ENCODE results near the gene POLK. TPM values are rescaled to one million over a fixed set of nuclear protein-coding genes. Genes with fewer than 3 reads are reported as not detected.
A peak's percentile ranks its signal among the peaks of the same experiment; 100 is the strongest.

The POLK gene
- total and polyA plus RNA-seq, 2 of the 13 experiments (the other 11 are each of a cell fraction or from before 2014, with no cell fraction given), result 8.6 to 11.7 TPM

- TF ChIP-seq FUBP1 (CRISPR knock-in tag; IDR thresholded peaks at IDR 0.05; ENCODE audit: borderline replicate concordance) (no peak), ARNTL (CRISPR knock-in tag; IDR thresholded peaks at IDR 0.05) (no peak), DDIT3 (CRISPR knock-in tag; IDR thresholded peaks at IDR 0.05) (no peak), MXI1 (IDR thresholded peaks at IDR 0.05; ENCODE audit: borderline replicate concordance, low read depth, low read length) (peak; percentile 56; the same call in 1 of the 3 replicates), HNRNPK (IDR thresholded peaks at IDR 0.05; ENCODE audit: low read depth, low read length, poor library complexity, severe bottlenecking) (peak; percentile 91), SRSF4 (IDR thresholded peaks at IDR 0.05; ENCODE audit: low read depth, low read length, poor library complexity, severe bottlenecking) (no peak), RBM22 (optimal IDR thresholded peaks at IDR 0.05; ENCODE audit: low read length) (no peak), ZNF281 (CRISPR knock-in tag; IDR thresholded peaks at IDR 0.05; ENCODE audit: borderline replicate concordance) (no peak), ZBTB26 (CRISPR knock-in tag; IDR thresholded peaks at IDR 0.05; ENCODE audit: borderline replicate concordance) (peak; percentile 4; the same call in 1 of the 2 replicates), ZNF263 (CRISPR knock-in tag; IDR thresholded peaks at IDR 0.05) (no peak), POLR2G (IDR thresholded peaks at IDR 0.05; ENCODE audit: low read depth, low read length) (peak; percentile 89), HMGA1 (CRISPR knock-in tag; conservative IDR thresholded peaks at IDR 0.05) (no peak), ELF3 (CRISPR knock-in tag; IDR thresholded peaks at IDR 0.05) (peak; percentile 72), TFDP2 (CRISPR knock-in tag; IDR thresholded peaks at IDR 0.05) (0 out of 2 replicates have a peak, but pooled peaks have one; percentile 46), BCLAF1 (IDR thresholded peaks at IDR 0.05) (no peak)
Observed at GRCh38 chr5:75511435-75512382, at the start of gene POLK, which contains the start of gene CERT1 (continued).
